Kidney glomerular epithelial cell (primary cell): ENCODE measurements around the gene SUPT4H1.

Experiments
- DNase-seq: peaks from one replicate; lab custom pipeline; 2025; lab: John Stamatoyannopoulos, UW

Gene SUPT4H1

GRCh38 chr17:58329810-58330537 lies 22.0 kb downstream of the SUPT4H1 start:
- DNase-seq: no peak

- DNase-seq: no peak
These were observed 22.8 kb downstream of the SUPT4H1 start for GRCh38 chr17:58329035-58329809.

- no peak for DNase-seq
These were observed 23.6 kb downstream of the SUPT4H1 start, which contains the start of gene TSPOAP1 for GRCh38 chr17:58328195-58329034. Gene TSPOAP1, minus strand, starts transcription at chr17:58328795. Its CDS starts 875 bp downstream, at chr17:58327920.

- DNase-seq: no peak
These were observed 24.4 kb downstream of the SUPT4H1 start for GRCh38 chr17:58327363-58328194.

GRCh38 chr17:58326609-58327362 lies 25.2 kb downstream of the SUPT4H1 start:
- no peak for DNase-seq

GRCh38 chr17:58325976-58326468 lies 26.0 kb downstream of the SUPT4H1 start:
- no peak for DNase-seq

GRCh38 chr17:58325289-58325726 lies 26.7 kb downstream of the SUPT4H1 start:
- no peak for DNase-seq

- no peak for DNase-seq
These were observed 27.4 kb downstream of the SUPT4H1 start for GRCh38 chr17:58324409-58325288.

GRCh38 chr17:58324056-58324408 lies 28.0 kb downstream of the SUPT4H1 start:
- DNase-seq: no peak

- DNase-seq: no peak
These were observed 28.5 kb downstream of the SUPT4H1 start for GRCh38 chr17:58323366-58324055.

- DNase-seq: no peak
These were observed 29.3 kb downstream of the SUPT4H1 start for GRCh38 chr17:58322581-58323185.

GRCh38 chr17:58321571-58322525 lies 30.2 kb downstream of the SUPT4H1 start:
- DNase-seq: no peak

- DNase-seq: no peak
These were observed 31.3 kb downstream of the SUPT4H1 start for GRCh38 chr17:58320570-58321323.

GRCh38 chr17:58320163-58320558 lies 31.8 kb downstream of the SUPT4H1 start:
- DNase-seq: no peak

- DNase-seq: no peak
These were observed 32.5 kb downstream of the SUPT4H1 start for GRCh38 chr17:58319173-58320162.
